LoVo (cell line): ENCODE measurements around the gene FAM107B.
"Not testable (repeated sequence)": the region's sequence is repeated elsewhere in the genome, so short reads cannot be mapped to it uniquely, and the experiment has no call there.

Experiments used
- DNase-seq: peaks from one replicate; pipeline ENCODE4 v3.0.0-alpha.2; 2016; ENCODE audit warnings: low spot score

Gene FAM107B

DNA sequence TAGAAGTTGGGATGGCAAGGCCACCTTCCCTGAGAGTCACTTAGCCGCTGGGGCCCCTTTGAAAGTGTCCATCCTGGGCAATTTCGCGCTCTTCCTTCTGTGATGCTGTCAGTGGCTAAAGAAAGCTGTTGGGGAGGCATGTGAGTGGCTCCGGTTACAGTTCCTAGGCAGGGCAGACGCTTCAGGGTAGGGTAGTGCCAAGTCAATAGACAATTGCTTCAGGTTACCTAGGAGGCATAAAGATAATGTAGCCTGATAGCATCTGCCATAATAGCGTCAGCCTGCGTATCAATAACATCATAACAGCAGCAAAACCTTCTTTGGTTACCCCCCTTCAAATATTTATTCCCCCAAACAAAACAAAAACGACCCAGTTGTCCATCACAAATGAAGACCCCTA is at the start of gene FAM107B:
FAM107B (minus strand) TSS at position 101 of the 400 bp plus-strand sequence. CDS start 234 bp downstream, outside the sequence.
- no peak for DNase-seq

DNA sequence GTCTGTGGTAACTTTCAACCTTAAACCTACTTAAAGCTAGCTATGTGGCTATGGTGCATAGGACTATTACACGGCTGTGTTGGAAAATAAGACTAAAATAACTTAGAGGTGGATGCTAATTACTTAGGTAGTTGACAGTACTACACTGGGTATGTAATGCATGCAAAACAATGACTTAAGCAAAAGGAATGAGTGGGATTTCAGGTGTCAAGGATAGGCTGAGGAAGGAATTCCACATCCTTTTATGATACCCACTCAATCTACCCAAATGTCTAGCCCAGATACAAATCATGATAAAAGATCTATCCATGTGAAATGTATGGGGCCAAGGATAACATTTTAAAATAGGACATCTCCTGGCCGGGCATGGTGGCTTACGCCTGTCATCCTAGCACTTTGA is 49.3 kb upstream of the FAM107B start:
- no peak for DNase-seq

GRCh38 chr10:14822879-14823755 is 48.4 kb upstream of the FAM107B start:
- peak; percentile 21 for DNase-seq

GRCh38 chr10:14821635-14822375 is 47.1 kb upstream of the FAM107B start:
- DNase-seq: no peak

DNA sequence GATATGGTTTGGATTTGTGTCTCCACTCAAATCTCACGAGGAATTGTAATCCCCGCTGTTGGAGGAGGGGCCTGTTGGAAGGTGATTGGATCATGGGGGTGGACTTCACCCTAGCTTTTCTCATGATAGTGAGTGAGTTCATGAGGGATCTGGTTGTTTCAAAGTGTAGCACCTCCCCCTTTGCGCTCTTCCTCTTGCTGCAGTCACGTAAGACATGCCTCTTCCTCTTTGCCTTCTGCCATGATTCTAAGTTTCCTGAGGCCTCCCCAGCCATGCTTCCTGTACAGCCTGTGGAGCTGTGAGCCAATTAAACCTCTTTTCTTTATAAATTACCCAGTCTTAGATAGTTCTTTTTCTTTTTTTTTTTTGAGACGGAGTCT is 46.1 kb upstream of the FAM107B start:
- DNase-seq: no peak

DNA sequence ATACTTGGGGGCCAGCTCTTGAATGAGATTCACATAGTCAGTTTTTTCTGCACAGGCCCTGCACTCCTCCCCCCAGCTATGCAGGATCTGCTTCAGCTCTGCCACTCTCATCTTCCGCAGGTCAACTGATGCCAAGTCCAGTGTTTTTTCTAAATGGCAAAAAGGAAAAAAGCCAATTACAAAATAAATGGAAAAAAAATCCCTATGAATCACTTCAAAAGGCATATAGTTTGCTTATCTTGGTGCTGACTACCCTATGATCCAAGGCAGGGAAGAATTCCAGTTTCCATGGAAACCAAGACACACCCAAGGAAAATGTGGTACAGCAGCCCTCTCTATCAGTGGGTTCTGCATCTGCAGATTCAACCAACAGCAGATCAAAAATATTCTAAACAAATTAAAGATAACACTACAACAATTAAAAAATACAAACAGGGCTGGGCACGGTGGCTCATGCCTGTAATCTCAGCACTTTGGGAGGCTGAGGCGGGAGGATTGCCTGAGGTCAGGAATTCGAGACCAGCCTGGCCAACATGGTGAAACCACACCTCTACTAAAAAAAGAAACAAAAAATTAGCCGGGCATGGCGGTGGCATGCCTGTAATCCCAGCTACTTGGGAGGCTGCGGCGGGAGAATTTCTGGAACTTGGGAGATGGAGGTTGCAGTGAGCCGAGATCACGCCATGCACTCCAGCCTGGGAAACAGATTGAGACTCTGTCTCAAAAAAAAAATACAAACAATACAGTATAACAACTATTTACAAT is 45.5 kb upstream of the FAM107B start:
- no peak for DNase-seq

DNA sequence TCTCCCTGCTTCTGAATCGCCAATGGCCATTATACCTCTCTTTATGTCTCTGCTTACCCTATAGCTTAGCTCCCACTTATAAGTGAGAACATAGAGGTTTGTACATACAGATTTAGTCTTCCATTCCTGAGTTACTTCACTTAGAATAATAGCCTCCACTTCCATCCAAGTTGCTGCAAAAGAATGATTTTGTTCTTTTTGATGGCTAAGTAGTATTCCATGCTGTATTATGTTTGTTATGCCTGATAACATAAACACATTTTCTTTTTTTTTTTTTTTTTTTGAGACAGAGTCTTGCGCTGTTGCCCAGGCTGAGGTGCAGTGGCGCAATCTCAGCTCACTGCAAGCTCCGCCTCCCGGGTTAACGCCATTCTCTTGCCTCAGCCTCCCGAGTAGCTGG is 42.0 kb upstream of the FAM107B start:
- not testable (repeated sequence) for DNase-seq

GRCh38 chr10:14815681-14816080 is 41.0 kb upstream of the FAM107B start:
- no peak for DNase-seq

DNA sequence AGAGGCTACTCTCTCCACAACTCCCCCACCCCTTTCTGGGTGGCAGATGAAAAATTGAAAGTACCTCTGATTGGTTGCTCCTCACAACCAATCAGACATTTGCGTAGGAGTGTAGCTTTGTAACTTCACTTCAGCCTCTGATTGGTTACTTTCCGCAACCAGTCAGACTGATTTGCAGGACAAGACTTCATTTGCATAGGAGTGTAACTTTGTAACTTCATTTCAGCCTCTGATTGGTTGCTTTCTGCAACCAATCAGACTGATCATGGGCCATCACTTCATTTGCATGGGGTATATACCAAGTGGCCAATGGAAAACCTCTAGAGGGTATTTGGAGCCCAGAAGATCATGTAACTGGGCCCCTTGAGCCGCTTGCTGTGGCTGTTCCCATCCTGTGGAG is 37.6 kb upstream of the FAM107B start:
- DNase-seq: no peak

DNA sequence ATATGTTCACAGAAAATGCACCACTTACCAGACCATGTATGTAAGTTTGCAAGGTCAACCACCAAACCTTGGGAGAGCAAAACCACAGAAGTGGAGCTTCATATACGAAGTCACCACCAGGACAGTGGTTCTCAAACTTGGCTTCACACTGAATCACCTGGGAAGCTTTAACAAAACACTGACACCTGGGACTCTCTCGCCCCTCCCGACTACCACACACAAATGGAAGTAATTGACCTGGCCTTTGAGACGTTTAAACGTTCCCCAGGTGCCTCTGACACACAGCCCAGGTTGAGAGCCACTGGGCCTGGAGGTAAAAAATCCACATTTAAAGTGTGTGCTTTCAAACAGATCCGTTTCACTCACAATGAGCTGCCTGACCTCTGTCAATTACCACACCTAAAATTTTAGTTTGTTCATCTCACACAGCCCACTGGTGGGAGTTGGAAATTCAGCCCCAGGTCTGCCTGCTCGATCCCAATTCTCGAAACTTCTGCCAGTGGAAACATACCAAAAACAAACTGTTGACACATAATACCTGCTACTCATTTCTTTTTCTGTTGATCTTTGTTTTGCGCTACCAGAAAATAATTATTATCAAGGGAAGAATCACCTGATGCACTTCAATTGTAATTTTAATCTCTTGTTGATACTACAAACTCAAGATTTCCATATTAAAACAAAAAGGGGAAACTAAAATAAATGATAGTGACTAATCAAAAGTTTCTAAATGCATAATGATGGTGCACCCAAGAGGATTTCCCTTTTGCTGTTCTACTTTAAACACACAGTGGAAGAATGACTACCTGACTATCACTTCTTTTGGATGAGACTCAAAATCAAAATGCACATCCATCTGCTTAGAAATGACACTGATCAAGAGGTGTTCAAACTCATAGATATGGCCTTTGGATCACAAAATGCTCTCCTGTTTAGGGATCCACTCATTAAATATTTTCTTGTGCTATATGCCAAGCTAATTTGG is 36.6 kb upstream of the FAM107B start:
- no peak for DNase-seq

DNA sequence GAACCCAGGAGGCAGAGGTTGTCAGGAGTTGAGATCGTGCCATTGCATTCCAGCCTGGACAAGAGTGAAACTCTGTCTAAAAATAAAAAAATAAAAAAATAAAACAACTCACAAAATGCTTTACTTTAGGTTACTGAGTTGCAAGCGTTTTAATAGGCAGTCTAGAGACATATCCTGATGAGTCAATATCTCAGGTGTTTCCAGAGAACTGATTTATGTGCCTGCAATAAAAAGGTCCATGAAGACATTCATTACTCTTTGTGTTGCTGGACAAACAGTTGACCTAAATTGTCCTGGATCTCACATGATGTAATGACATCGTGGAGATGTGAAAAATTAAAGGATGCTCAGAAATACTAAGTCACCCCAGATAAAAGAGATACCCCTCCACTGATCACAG is 31.6 kb upstream of the FAM107B start:
- DNase-seq: no peak

GRCh38 chr10:14803827-14804226 is 29.1 kb upstream of the FAM107B start:
- DNase-seq: no peak

DNA sequence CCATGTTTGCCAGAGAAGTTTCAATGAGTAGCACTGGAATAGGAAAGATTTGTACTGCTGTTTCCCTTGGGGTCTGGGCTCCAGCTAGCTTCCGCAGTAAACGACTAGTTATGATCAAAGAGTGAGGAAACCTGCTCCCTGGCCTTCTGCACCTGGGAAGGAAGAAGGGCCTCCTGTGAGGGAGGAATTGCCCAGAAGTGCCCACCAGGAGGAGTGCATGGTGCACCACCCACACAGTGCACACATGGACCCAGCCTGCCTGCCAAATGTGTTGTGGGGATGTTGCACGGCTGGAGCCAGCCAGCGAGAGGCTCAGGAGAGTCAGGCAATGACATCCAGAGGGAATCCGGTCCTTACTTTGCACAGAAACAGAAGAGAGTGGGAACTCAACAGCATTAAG is 27.0 kb upstream of the FAM107B start:
- no peak for DNase-seq

DNA sequence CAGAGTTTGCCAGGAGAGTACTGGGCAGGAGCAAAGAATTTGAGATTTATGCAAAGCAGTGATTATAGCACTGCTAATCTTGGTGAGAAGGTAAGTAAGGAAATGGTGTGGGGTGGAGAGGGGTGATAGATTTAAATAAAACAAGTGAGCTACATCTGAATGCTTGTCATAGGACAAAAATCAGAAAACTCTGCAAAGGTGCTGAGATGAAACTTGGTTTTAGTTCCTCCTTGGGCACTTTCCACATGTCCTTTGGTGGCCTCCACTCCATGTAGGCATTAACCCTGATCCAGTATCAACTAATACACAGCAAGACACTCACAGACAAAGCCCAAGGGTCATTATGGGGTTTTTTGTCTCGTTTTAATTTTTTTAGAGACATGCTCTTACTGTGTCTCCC is 25.7 kb upstream of the FAM107B start:
- no peak for DNase-seq

DNA sequence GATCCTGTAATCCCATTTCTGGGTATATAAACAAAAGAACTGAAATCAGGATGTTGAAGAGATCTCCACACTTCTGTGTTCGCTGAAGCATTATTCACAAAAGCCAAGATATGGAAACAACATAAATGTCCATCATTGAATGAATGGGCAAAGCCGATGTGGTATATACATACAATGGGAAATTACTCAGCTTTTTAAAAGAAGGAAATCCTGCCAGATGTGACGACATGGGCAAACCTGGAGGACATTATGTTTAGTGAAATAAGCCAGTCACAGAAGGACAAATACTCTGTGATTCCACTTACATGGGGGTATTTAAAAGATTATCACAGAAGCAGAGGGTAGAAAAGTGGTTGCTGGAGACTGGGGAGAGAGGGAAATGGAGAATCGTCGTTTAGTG is 23.9 kb upstream of the FAM107B start:
- no peak for DNase-seq

DNA sequence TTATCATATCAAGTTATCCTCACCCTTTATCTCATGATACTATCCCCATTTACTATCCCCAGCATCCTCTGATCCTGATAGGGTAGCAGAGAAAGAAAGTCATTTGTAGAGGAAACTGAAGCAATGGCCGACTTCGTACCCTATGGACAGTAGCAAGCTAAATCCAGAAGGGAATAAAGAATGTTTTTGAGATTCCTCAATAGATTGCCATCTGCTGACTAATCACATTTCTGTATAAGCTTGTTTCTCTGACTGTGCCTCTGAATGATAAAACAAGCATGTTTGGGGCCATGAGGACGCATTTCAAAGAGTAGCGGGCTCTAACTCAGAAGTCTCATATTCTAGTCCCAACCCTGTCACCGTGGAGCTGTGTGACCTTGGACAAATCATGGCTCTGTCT is 13.2 kb upstream of the FAM107B start:
- DNase-seq: no peak

GRCh38 chr10:14784459-14785055 is 9.9 kb upstream of the FAM107B start:
- DNase-seq: no peak

- peak; percentile 90 for DNase-seq
Measured at GRCh38 chr10:14782691-14783363, 8.1 kb upstream of the FAM107B start.

GRCh38 chr10:14781763-14782162 is 7.1 kb upstream of the FAM107B start:
- DNase-seq: no peak

DNA sequence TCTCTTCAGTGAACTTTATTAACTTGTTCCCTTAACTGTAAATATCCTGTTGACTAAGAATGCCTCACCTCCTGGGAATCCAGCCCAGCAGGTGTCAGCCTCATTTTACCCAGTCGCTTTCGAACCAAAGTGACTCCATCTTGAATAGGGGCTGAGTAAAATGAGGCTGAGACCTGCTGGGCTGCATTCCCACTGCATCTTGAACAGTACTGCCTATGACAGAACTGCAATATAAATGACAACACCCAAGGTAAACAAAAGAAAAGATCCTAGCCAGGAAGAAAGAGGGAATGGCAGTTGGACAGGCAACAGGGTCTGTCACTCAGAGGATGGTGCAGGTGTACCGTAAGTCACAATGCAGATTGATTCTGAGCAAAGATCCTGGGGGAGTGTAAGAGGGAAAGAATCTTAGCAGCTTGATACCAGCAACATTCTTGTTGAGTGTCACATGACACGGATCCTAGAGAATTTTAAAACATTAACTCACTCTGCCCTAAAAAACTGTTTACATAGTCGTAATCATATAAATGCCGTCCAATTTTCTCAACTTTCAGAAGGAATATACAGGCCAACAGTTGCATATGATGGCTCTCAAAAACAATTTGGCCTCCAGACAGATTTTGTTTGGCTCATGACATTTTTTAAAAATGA is 4.4 kb upstream of the FAM107B start:
- DNase-seq: peak; percentile 25
